ENCODE results near the gene TCEANC.

The TCEANC gene

GRCh38 chrX:13689741-13690211, 36.8 kb downstream of the TCEANC start:
- TF ChIP-seq OSR1 (CRISPR knock-in tag; IDR thresholded peaks at IDR 0.05) (no peak), BACH2 (CRISPR knock-in tag; IDR thresholded peaks at IDR 0.05; ENCODE audit: borderline replicate concordance) (no peak), ZFP30 (CRISPR knock-in tag; IDR thresholded peaks at IDR 0.05) (no peak), CSRNP3 (CRISPR knock-in tag; IDR thresholded peaks at IDR 0.05) (no peak), GLIS3 (CRISPR knock-in tag; IDR thresholded peaks at IDR 0.05) (no peak), RARB (CRISPR knock-in tag; IDR thresholded peaks at IDR 0.05) (no peak), ZNF70 (CRISPR knock-in tag; IDR thresholded peaks at IDR 0.05) (no peak), ZNF8 (CRISPR knock-in tag; IDR thresholded peaks at IDR 0.05) (no peak), ZFP3 (CRISPR knock-in tag; IDR thresholded peaks at IDR 0.05) (no peak), ISL1 (CRISPR knock-in tag; IDR thresholded peaks at IDR 0.05) (no peak), SNAI2 (CRISPR knock-in tag; IDR thresholded peaks at IDR 0.05) (no peak), CREB5 (CRISPR knock-in tag; IDR thresholded peaks at IDR 0.05; ENCODE audit: low read depth) (no peak), CSDC2 (CRISPR knock-in tag; IDR thresholded peaks at IDR 0.05) (no peak), TCF4 (CRISPR knock-in tag; IDR thresholded peaks at IDR 0.05; ENCODE audit: borderline replicate concordance) (no peak), PPARA (CRISPR knock-in tag; IDR thresholded peaks at IDR 0.05; ENCODE audit: borderline replicate concordance) (no peak), ZNF565 (CRISPR knock-in tag; conservative IDR thresholded peaks at IDR 0.05; ENCODE audit: low read depth) (no peak), PATZ1 (CRISPR knock-in tag; IDR thresholded peaks at IDR 0.05; ENCODE audit: borderline replicate concordance) (no peak), ZC3H10 (CRISPR knock-in tag; IDR thresholded peaks at IDR 0.05) (no peak)
- TF ChIP-seq, protein P1, sequence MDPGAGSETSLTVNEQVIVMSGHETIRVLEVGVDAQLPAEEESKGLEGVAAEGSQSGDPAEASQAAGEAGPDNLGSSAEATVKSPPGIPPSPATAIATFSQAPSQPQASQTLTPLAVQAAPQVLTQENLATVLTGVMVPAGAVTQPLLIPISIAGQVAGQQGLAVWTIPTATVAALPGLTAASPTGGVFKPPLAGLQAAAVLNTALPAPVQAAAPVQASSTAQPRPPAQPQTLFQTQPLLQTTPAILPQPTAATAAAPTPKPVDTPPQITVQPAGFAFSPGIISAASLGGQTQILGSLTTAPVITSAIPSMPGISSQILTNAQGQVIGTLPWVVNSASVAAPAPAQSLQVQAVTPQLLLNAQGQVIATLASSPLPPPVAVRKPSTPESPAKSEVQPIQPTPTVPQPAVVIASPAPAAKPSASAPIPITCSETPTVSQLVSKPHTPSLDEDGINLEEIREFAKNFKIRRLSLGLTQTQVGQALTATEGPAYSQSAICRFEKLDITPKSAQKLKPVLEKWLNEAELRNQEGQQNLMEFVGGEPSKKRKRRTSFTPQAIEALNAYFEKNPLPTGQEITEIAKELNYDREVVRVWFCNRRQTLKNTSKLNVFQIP (CRISPR knock-in tag; IDR thresholded peaks at IDR 0.05; ENCODE audit: borderline replicate concordance, low read depth), result no peak
- peak; percentile 11 for ATAC-seq

DNA sequence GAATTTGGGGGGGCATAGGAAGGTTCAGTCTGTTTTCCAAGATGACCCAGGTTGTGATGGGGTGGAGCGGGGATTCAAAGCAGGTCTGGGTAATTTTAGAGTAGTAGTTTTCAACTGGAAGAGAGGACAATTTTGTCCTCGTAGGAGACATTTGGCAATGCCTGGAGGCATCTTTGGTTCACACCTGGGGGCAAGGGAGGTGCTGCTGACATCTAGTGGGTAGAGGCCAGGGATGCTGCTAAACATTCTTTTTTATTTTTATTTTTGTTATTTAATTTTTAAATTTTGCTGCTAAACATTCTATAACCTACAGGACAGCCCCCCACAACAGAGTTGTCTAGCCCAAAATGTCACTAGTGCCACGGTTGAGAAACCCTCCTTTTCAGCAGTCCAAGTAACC, 37.9 kb downstream of the TCEANC start:
- no peak for ATAC-seq
- TF ChIP-seq ESRRG (CRISPR knock-in tag; IDR thresholded peaks at IDR 0.05) (no peak), SNAI2 (CRISPR knock-in tag; IDR thresholded peaks at IDR 0.05) (no peak), GLIS3 (CRISPR knock-in tag; IDR thresholded peaks at IDR 0.05) (no peak), PATZ1 (CRISPR knock-in tag; IDR thresholded peaks at IDR 0.05; ENCODE audit: borderline replicate concordance) (no peak), ZFP3 (CRISPR knock-in tag; IDR thresholded peaks at IDR 0.05) (no peak), RARB (CRISPR knock-in tag; IDR thresholded peaks at IDR 0.05) (no peak), ARNTL (CRISPR knock-in tag; IDR thresholded peaks at IDR 0.05; ENCODE audit: borderline replicate concordance, low read depth) (no peak), ZC3H10 (CRISPR knock-in tag; IDR thresholded peaks at IDR 0.05) (no peak)
- TF ChIP-seq, protein P2, sequence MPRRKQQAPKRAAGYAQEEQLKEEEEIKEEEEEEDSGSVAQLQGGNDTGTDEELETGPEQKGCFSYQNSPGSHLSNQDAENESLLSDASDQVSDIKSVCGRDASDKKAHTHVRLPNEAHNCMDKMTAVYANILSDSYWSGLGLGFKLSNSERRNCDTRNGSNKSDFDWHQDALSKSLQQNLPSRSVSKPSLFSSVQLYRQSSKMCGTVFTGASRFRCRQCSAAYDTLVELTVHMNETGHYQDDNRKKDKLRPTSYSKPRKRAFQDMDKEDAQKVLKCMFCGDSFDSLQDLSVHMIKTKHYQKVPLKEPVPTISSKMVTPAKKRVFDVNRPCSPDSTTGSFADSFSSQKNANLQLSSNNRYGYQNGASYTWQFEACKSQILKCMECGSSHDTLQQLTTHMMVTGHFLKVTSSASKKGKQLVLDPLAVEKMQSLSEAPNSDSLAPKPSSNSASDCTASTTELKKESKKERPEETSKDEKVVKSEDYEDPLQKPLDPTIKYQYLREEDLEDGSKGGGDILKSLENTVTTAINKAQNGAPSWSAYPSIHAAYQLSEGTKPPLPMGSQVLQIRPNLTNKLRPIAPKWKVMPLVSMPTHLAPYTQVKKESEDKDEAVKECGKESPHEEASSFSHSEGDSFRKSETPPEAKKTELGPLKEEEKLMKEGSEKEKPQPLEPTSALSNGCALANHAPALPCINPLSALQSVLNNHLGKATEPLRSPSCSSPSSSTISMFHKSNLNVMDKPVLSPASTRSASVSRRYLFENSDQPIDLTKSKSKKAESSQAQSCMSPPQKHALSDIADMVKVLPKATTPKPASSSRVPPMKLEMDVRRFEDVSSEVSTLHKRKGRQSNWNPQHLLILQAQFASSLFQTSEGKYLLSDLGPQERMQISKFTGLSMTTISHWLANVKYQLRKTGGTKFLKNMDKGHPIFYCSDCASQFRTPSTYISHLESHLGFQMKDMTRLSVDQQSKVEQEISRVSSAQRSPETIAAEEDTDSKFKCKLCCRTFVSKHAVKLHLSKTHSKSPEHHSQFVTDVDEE (CRISPR knock-in tag; IDR thresholded peaks at IDR 0.05), result no peak
